ENCODE data around the gene RAC3. TPM values are rescaled to one million over a fixed set of nuclear protein-coding genes. Genes with fewer than 3 reads are reported as not detected.

RAC3 gene
- total and polyA plus RNA-seq, 2 of the 8 experiments (the other 6 are each of a cell fraction or from before 2014, with no cell fraction given): 177 to 299 TPM

- no peak overlapping the region for H4K5ac ChIP-seq (ENCODE audit: insufficient read length, low read depth, low read length)
- no peak overlapping the region for H3K23ac ChIP-seq (ENCODE audit: insufficient read length)
- H3K27me3 ChIP-seq (replicated peaks in 1 of 4; ENCODE audit: control insufficient read depth in 3 of 4, extremely low read depth in 1 of 4, insufficient read depth in 3 of 4, low read length in 3 of 4): no peaks in the 10 kb centered on the region
- no peaks in the 10 kb centered on the region for H3K9me3 ChIP-seq (ENCODE audit: insufficient read depth in 2 of 2, low read depth in 1 of 2, low read length in 1 of 2)
- H2BK5ac ChIP-seq (ENCODE audit: low read depth, low read length): no peak overlapping the region
- H3K36me3 ChIP-seq (ENCODE audit: control insufficient read depth in 2 of 4, insufficient read depth in 4 of 4, low read length in 3 of 4): no peaks in the 10 kb centered on the region; a peak in 1 of 8 replicates
- no peak overlapping the region for H2BK120ac ChIP-seq (replicated peaks; ENCODE audit: low read depth, low read length)
- no peak overlapping the region for H3K4me3 ChIP-seq (ENCODE audit: extremely low read depth in 1 of 4, insufficient read depth in 2 of 4, low read depth in 3 of 4, low read length in 4 of 4)
- H3K23me2 ChIP-seq (ENCODE audit: low read depth, low read length): peaks cover 13% of the 10 kb centered on the region
- 0 out of 2 replicates have a peak, but pooled peaks cover 3% of the 10 kb centered on the region for H3K79me1 ChIP-seq (ENCODE audit: low read depth, low read length)
- 94% methylated on average over 13 of the region's 13 CpGs; no CpG with 5 or more reads in 1 of the 2 experiments for WGBS, 2 experiments (ENCODE audit: extremely low coverage in 1 of 2, insufficient coverage in 1 of 2, insufficient read length in 1 of 2, insufficient replicate concordance in 2 of 2, low coverage in 1 of 2, low lambda C conversion rate in 2 of 2, missing lambda C conversion rate in 1 of 2)
- H4K8ac ChIP-seq (ENCODE audit: extremely low read depth, insufficient read depth, low read length): no peak overlapping the region
- H2AK5ac ChIP-seq (ENCODE audit: low read depth, low read length): no peak overlapping the region
- H2AFZ ChIP-seq (ENCODE audit: low read length): no peak overlapping the region
- ChIA-PET CTCF (ENCODE audit: partially characterized antibody) (interaction anchor here (0.6 to 2.5 kb wide), 6 partner anchors 38 to 124 kb away, joined by 3 to 10 read pairs (median 4); partner anchors contain the start of genes DUS1L and MAFG), POLR2A (ENCODE audit: partially characterized antibody) (interaction anchor here (0.6 to 4.9 kb wide), 2 partner anchors 27 to 53 kb away, joined by 3 to 38 read pairs; partner anchors contain the start of gene GPS1)
- H3K4me1 ChIP-seq (replicated peaks in 1 of 4; ENCODE audit: control insufficient read depth in 3 of 4, insufficient read depth in 4 of 4, low read length in 3 of 4): peaks cover 0 to 16% (median 5%) of the 10 kb centered on the region in 4 experiments; a peak in 5 of 7 replicates
- no peak overlapping the region for H2BK12ac ChIP-seq (ENCODE audit: low read depth, low read length)
- no peak for TF ChIP-seq RAD21 (IDR thresholded peaks at IDR 0.05 in 1 of 2, conservative IDR thresholded peaks at IDR 0.05 in 1 of 2; ENCODE audit: low read depth in 2 of 2, low read length in 2 of 2)
- no peak for TF ChIP-seq HDAC6 (IDR thresholded peaks at IDR 0.05; ENCODE audit: low read depth, low read length)
- TF ChIP-seq KDM4A (IDR thresholded peaks at IDR 0.05; ENCODE audit: low read depth, low read length, severe bottlenecking): no peak
- no peak for TF ChIP-seq YY1 (IDR thresholded peaks at IDR 0.05; ENCODE audit: low read depth, low read length)
- no peak for TF ChIP-seq SP2 (IDR thresholded peaks at IDR 0.05; ENCODE audit: low read length)
- no peak for TF ChIP-seq POLR2A (IDR thresholded peaks at IDR 0.05; ENCODE audit: control extremely low read depth in 1 of 2, low read depth in 2 of 2, low read length in 2 of 2)
- no peak for TF ChIP-seq RFX5 (IDR thresholded peaks at IDR 0.05; ENCODE audit: borderline replicate concordance, low read depth, low read length)
- TF ChIP-seq, protein P1, sequence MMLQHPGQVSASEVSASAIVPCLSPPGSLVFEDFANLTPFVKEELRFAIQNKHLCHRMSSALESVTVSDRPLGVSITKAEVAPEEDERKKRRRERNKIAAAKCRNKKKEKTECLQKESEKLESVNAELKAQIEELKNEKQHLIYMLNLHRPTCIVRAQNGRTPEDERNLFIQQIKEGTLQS (IDR thresholded peaks at IDR 0.05; ENCODE audit: insufficient read depth, low read depth, low read length): no peak
- no peak for TF ChIP-seq CTBP2 (IDR thresholded peaks at IDR 0.05; ENCODE audit: borderline replicate concordance, insufficient read depth, insufficient read length, low read length)
- no peak for TF ChIP-seq GTF2F1 (IDR thresholded peaks at IDR 0.05; ENCODE audit: borderline replicate concordance, low read depth, low read length)
- TF ChIP-seq GABPA (IDR thresholded peaks at IDR 0.05; ENCODE audit: borderline replicate concordance, insufficient read depth, low read length): no peak
- H3K79me2 ChIP-seq (ENCODE audit: control insufficient read depth in 1 of 2, insufficient read depth in 2 of 2, low read length in 2 of 2): peaks cover 0 to 2% of the 10 kb centered on the region in 2 experiments; a peak in 1 of 4 replicates
- no peak overlapping the region for H2BK20ac ChIP-seq (ENCODE audit: low read length)
- H3K14ac ChIP-seq (ENCODE audit: insufficient read length): no peak overlapping the region
- H3K56ac ChIP-seq (replicated peaks; ENCODE audit: insufficient read length, low read depth, low read length): no peak overlapping the region
- DNase-seq (ENCODE audit: low read depth in 1 of 2, low spot score in 2 of 2) (no peak), FAIRE-seq (no peak)
- no peak overlapping the region for H3K4me2 ChIP-seq (ENCODE audit: insufficient read depth in 1 of 2, low read depth in 2 of 2, low read length in 2 of 2)
- no peak overlapping the region for H3K18ac ChIP-seq (ENCODE audit: extremely low read depth, low read length)
- no peak overlapping the region for H4K91ac ChIP-seq (replicated peaks; ENCODE audit: insufficient read length, low read length)
- H3K4ac ChIP-seq (replicated peaks; ENCODE audit: insufficient read length, low read depth, low read length): no peak overlapping the region
- no peak overlapping the region for H3K27ac ChIP-seq (ENCODE audit: low read depth, low read length)
- no peak overlapping the region for H3K9ac ChIP-seq (replicated peaks in 1 of 4; ENCODE audit: extremely low read depth in 1 of 4, low read depth in 3 of 4, low read length in 3 of 4)
- no peak overlapping the region for H2BK15ac ChIP-seq (ENCODE audit: low read length)
- peaks cover 0 to 15% of the 10 kb centered on the region in 2 experiments for H4K20me1 ChIP-seq (replicated peaks in 1 of 2; ENCODE audit: control insufficient read depth in 1 of 2, insufficient read depth in 2 of 2, low read length in 2 of 2)
These were observed 3.2 kb upstream of the RAC3 start for GRCh38 chr17:82028246-82028645.

Measured in H1 (cell line).